NCI-H748 (cell line): ENCODE measurements around the gene ZNF282.
"Not testable (repeated sequence)": the region's sequence is repeated elsewhere in the genome, so short reads cannot be mapped to it uniquely, and the experiment has no call there.

Source experiments
- DNase-seq: peaks from one replicate; lab custom pipeline; 2025; ENCODE audit not compliant: unreplicated experiment; lab: John Stamatoyannopoulos, UW

Gene ZNF282

GRCh38 chr7:149224352-149224751 is 29.0 kb downstream of the ZNF282 start:
- DNase-seq = no peak

- no peak for DNase-seq
Measured at GRCh38 chr7:149225106-149225505, 29.8 kb downstream of the ZNF282 start.

- DNase-seq = no peak
Measured at GRCh38 chr7:149225656-149226055, 30.3 kb downstream of the ZNF282 start.

- not testable (repeated sequence) for DNase-seq
Measured at GRCh38 chr7:149226366-149226765, 31.0 kb downstream of the ZNF282 start.

- DNase-seq = no peak
Measured at GRCh38 chr7:149226840-149227494, 31.6 kb downstream of the ZNF282 start.

- no peak for DNase-seq
Measured at GRCh38 chr7:149228831-149229471, 33.6 kb downstream of the ZNF282 start.

- peak; percentile 16 for DNase-seq
Measured at GRCh38 chr7:149229526-149229925, 34.2 kb downstream of the ZNF282 start.

- DNase-seq = no peak
Measured at GRCh38 chr7:149232362-149232761, 37.0 kb downstream of the ZNF282 start.

- not testable (repeated sequence) for DNase-seq
Measured at GRCh38 chr7:149233655-149234204, 38.4 kb downstream of the ZNF282 start.

- DNase-seq = peak; percentile 12
Measured at GRCh38 chr7:149237502-149237901, 42.2 kb downstream of the ZNF282 start.

- no peak for DNase-seq
Measured at GRCh38 chr7:149238051-149238450, 42.7 kb downstream of the ZNF282 start.

GRCh38 chr7:149239345-149240143 is 44.2 kb downstream of the ZNF282 start, which contains the start of gene ZNF212:
Gene ZNF212 (plus strand): TSS chr7:149239651. CDS start chr7:149239779, 128 bp downstream.
- peak; percentile 91 for DNase-seq

GRCh38 chr7:149240637-149241036 is 45.3 kb downstream of the ZNF282 start:
- DNase-seq = no peak

- DNase-seq = no peak
Measured at GRCh38 chr7:149241696-149242095, 46.4 kb downstream of the ZNF282 start.

GRCh38 chr7:149245244-149245643 is 49.9 kb downstream of the ZNF282 start:
- DNase-seq = no peak

- no peak for DNase-seq
Measured at GRCh38 chr7:149245744-149246143, 50.4 kb downstream of the ZNF282 start.

GRCh38 chr7:149248777-149249176 is 53.4 kb downstream of the ZNF282 start:
- DNase-seq = no peak

- not testable (repeated sequence) for DNase-seq
Measured at GRCh38 chr7:149250151-149250550, 54.8 kb downstream of the ZNF282 start.

- DNase-seq = not testable (repeated sequence)
Measured at GRCh38 chr7:149251518-149251917, 56.2 kb downstream of the ZNF282 start.

GRCh38 chr7:149252378-149252777 is 57.0 kb downstream of the ZNF282 start:
- DNase-seq = no peak

GRCh38 chr7:149253665-149254064 is 58.3 kb downstream of the ZNF282 start:
- DNase-seq = no peak
